Measurements from ENCODE around the gene DIP2A.

DIP2A gene

DNA sequence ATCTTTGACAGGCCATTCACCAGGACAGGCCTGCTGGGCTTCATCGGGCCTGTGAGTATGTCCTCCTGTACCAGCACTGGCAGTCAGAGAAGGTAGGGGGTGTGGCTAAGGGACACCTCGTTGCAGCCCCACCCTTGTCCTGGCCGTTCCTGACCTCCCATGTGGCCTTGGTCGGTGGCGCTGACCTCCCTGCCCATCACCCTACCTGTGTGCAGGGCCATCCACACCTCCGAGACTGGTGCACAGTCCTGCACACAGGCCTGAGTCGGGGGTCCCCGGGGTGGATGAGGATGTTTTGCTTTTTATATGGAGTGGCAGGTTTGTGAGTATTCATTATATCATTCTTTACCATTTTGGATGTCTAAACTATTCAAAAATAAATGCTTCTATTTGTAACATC is 87.2 kb downstream of the DIP2A start:
- Histone ChIP-seq H3K9ac (ENCODE audit: low read length) (no peak overlapping the region), H3K9me3 (ENCODE audit: control insufficient read depth, low read length) (no peaks in the 10 kb centered on the region), H3K36me3 (ENCODE audit: control insufficient read depth, insufficient read depth, low read length) (peaks cover 8% of the 10 kb centered on the region), H3K27me3 (ENCODE audit: control insufficient read depth, insufficient read depth, low read length) (no peaks in the 10 kb centered on the region), H3K4me3 (ENCODE audit: low read length) (no peak overlapping the region), H3K4me1 (ENCODE audit: control insufficient read depth, insufficient read depth, low read length) (no peaks in the 10 kb centered on the region)

DNA sequence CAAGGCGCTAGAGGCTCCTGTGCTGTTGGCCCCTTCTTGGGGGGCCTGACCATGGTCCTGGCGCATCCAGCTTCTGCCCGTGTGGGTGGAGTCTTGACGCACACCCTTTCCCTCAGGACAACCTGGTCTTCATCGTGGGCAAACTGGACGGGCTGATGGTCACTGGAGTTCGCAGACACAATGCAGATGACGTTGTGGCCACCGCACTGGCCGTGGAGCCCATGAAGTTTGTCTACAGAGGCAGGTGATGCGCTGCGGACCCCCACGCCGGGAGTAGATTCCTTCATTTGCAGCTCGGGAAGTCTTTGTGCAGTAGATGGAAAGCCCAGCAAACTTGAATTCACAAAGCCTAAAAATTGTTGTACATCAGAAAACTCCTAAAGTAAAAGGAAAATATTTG is 88.1 kb downstream of the DIP2A start:
- Histone ChIP-seq H3K4me3 (ENCODE audit: low read length) (no peak overlapping the region), H3K36me3 (ENCODE audit: control insufficient read depth, insufficient read depth, low read length) (peaks cover 6% of the 10 kb centered on the region), H3K9ac (ENCODE audit: low read length) (no peak overlapping the region)

DNA sequence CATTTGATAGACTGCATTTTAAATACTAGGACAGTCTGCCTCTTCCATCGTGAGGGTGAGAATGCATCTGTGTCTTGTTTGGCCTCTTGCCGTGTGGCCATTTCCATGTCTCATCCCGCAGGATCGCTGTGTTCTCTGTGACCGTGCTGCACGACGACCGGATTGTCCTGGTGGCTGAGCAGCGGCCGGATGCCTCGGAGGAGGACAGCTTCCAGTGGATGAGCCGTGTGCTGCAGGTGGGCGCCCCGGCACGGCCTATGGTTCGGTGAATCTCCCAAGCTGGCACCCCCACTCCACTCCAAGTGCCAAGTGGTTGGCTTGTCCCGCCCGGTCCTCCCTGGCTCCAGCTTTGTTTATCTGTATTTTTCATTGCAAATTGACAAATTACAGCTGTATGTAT is 91.0 kb downstream of the DIP2A start:
- no peaks in the 10 kb centered on the region for H3K27me3 ChIP-seq (ENCODE audit: control insufficient read depth, insufficient read depth, low read length)
- no peaks in the 10 kb centered on the region for H3K9me3 ChIP-seq (ENCODE audit: control insufficient read depth, low read length)
- no peak overlapping the region for H3K9ac ChIP-seq (ENCODE audit: low read length)
- H3K4me1 ChIP-seq (ENCODE audit: control insufficient read depth, insufficient read depth, low read length) = no peaks in the 10 kb centered on the region
- H3K4me3 ChIP-seq (ENCODE audit: low read length) = no peak overlapping the region
- H3K36me3 ChIP-seq (ENCODE audit: control insufficient read depth, insufficient read depth, low read length) = peaks cover 9% of the 10 kb centered on the region

More for the DNA sequence above, 88.1 kb downstream of the DIP2A start:
- Histone ChIP-seq H3K27me3 (ENCODE audit: control insufficient read depth, insufficient read depth, low read length) (no peaks in the 10 kb centered on the region), H3K4me1 (ENCODE audit: control insufficient read depth, insufficient read depth, low read length) (no peaks in the 10 kb centered on the region), H3K9me3 (ENCODE audit: control insufficient read depth, low read length) (no peaks in the 10 kb centered on the region)

DNA sequence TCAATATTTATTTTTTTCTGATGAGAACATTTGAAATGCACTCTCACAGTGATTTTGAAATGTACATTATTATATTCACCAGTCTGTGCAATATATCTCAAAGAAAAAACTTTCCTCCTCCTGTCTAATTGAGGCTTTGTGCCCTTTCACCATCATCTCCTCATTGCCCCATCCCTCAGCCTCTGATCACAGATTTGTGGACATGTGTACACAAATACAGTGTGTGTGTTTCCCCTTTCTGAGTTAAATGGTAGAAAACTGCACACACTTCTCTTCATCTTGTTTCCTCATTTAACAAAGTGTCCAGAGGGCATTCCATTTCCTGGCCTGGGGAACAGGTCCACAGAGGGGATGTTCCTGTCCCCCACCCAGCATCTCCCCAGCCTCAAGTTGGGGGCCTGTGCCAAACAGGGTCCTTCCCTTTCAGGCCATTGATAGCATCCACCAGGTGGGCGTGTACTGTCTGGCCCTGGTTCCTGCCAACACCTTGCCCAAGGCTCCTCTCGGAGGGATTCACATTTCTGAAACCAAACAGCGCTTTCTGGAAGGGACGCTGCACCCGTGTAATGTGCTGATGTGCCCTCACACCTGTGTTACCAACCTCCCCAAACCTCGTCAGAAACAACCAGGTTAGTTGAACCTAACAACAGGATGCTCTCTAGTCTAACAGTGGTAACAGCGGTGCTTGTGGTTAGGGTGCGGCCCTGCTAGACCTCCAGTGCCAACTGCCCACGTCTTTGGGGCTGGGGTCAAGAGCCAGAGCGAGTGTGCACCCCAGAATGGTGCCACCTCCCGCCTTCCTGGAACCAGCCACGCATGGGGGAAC is 91.6 kb downstream of the DIP2A start:
- Histone ChIP-seq H3K36me3 (ENCODE audit: control insufficient read depth, insufficient read depth, low read length) (peaks cover 9% of the 10 kb centered on the region), H3K4me1 (ENCODE audit: control insufficient read depth, insufficient read depth, low read length) (no peaks in the 10 kb centered on the region), H3K27me3 (ENCODE audit: control insufficient read depth, insufficient read depth, low read length) (no peaks in the 10 kb centered on the region), H3K9ac (ENCODE audit: low read length) (no peak overlapping the region), H3K9me3 (ENCODE audit: control insufficient read depth, low read length) (no peaks in the 10 kb centered on the region), H3K4me3 (ENCODE audit: low read length) (no peak overlapping the region)

DNA sequence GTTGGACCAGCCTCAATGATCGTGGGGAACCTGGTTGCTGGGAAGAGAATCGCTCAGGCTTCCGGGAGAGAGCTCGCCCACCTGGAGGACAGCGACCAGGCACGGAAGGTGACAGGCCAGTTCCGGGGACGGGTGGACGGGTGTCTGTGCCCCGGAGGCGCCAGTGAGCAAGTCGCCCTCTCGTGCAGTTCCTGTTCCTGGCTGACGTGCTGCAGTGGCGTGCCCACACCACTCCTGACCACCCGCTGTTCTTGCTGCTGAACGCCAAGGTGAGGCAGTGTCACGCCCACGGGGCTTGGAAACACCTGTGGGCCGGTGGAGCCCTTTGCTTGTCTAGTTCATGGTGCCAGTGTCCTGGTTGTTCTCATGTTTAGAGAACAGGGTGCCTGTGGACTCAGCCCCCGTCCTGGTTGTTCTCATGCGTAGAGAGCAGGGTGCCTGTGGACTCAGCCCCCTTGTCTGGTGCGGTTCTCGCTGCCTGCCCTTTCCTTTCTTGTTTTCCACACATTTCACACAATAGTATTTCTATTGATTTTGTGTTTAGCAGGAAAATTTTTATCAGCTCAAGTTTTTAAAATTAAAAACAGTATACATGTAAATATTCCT is 93.0 kb downstream of the DIP2A start:
- Histone ChIP-seq H3K4me1 (ENCODE audit: control insufficient read depth, insufficient read depth, low read length) (no peaks in the 10 kb centered on the region), H3K36me3 (ENCODE audit: control insufficient read depth, insufficient read depth, low read length) (peaks cover 12% of the 10 kb centered on the region), H3K9me3 (ENCODE audit: control insufficient read depth, low read length) (no peaks in the 10 kb centered on the region), H3K4me3 (ENCODE audit: low read length) (no peak overlapping the region), H3K9ac (ENCODE audit: low read length) (no peak overlapping the region), H3K27me3 (ENCODE audit: control insufficient read depth, insufficient read depth, low read length) (no peaks in the 10 kb centered on the region)

DNA sequence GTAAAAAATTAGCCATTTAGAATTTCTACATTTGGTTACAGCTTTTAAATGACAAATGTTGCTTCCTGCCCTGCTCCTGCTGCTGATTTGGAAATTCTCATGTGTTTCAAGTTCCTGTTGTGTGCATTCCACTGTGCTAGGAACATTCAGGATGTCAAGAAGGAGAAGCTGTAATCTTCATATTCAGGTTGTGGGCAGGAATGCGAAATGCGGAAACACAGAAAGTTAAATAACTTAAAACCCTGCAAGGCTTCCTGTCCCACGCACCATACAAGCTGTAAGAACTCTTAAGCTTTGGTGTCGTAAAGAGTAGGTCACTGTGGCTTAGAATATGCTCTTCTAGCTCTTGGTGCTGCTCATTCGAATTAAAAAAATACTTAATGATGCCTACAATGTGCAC is 93.6 kb downstream of the DIP2A start:
- H3K27me3 ChIP-seq (ENCODE audit: control insufficient read depth, insufficient read depth, low read length) = no peaks in the 10 kb centered on the region
- peaks cover 10% of the 10 kb centered on the region for H3K36me3 ChIP-seq (ENCODE audit: control insufficient read depth, insufficient read depth, low read length)
- H3K9ac ChIP-seq (ENCODE audit: low read length) = no peak overlapping the region
- H3K4me1 ChIP-seq (ENCODE audit: control insufficient read depth, insufficient read depth, low read length) = no peaks in the 10 kb centered on the region
- no peaks in the 10 kb centered on the region for H3K9me3 ChIP-seq (ENCODE audit: control insufficient read depth, low read length)
- no peak overlapping the region for H3K4me3 ChIP-seq (ENCODE audit: low read length)

DNA sequence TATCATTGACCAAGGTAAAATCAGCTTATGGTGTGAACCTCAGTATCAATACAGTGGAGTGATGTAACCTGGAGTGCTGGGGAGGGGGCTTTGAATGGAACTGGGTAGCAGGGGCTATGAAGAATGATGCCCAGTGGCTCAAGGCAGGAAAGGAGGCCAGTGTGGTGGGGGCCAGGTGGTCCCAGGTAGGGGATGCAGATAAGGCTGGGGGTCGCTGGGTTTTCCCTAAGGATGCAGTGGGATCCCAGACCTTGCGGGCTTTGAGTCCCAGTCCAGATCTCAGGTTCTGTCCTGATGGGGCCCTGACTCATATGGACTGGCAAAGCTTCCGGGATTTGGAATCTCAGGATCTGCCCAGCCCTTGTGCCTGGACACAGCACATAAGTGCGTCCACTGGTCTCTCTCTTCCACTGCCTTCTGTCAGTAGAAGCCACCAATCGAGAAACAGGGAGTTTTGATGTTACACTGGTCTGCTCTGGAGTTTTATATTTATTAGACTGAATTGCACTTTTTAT is 94.2 kb downstream of the DIP2A start:
- Histone ChIP-seq H3K9me3 (ENCODE audit: control insufficient read depth, low read length) (no peaks in the 10 kb centered on the region), H3K4me3 (ENCODE audit: low read length) (no peak overlapping the region), H3K36me3 (ENCODE audit: control insufficient read depth, insufficient read depth, low read length) (peaks cover 10% of the 10 kb centered on the region), H3K27me3 (ENCODE audit: control insufficient read depth, insufficient read depth, low read length) (no peaks in the 10 kb centered on the region), H3K9ac (ENCODE audit: low read length) (no peak overlapping the region), H3K4me1 (ENCODE audit: control insufficient read depth, insufficient read depth, low read length) (no peaks in the 10 kb centered on the region)

DNA sequence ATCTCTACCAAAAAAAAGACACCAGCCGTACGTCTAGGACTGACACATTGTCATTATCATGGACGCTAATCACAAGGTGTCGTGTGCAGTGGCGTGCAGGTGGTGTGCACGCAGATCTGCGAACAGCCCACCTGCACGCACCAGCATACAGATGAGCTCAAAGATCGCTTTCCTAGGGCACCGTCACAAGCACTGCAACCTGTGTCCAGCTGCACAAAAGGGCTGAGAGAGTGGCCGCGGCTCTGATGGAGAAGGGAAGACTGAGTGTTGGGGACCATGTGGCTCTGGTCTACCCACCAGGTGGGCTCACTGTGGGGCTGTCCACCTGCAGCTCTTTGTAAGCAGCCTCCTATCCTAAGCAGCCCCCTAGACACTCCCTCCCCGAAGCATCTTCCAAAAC is 95.3 kb downstream of the DIP2A start:
- Histone ChIP-seq H3K4me1 (ENCODE audit: control insufficient read depth, insufficient read depth, low read length) (no peaks in the 10 kb centered on the region), H3K9ac (ENCODE audit: low read length) (no peak overlapping the region), H3K4me3 (ENCODE audit: low read length) (no peak overlapping the region), H3K36me3 (ENCODE audit: control insufficient read depth, insufficient read depth, low read length) (peaks cover 10% of the 10 kb centered on the region), H3K27me3 (ENCODE audit: control insufficient read depth, insufficient read depth, low read length) (no peaks in the 10 kb centered on the region), H3K9me3 (ENCODE audit: control insufficient read depth, low read length) (no peaks in the 10 kb centered on the region)

DNA sequence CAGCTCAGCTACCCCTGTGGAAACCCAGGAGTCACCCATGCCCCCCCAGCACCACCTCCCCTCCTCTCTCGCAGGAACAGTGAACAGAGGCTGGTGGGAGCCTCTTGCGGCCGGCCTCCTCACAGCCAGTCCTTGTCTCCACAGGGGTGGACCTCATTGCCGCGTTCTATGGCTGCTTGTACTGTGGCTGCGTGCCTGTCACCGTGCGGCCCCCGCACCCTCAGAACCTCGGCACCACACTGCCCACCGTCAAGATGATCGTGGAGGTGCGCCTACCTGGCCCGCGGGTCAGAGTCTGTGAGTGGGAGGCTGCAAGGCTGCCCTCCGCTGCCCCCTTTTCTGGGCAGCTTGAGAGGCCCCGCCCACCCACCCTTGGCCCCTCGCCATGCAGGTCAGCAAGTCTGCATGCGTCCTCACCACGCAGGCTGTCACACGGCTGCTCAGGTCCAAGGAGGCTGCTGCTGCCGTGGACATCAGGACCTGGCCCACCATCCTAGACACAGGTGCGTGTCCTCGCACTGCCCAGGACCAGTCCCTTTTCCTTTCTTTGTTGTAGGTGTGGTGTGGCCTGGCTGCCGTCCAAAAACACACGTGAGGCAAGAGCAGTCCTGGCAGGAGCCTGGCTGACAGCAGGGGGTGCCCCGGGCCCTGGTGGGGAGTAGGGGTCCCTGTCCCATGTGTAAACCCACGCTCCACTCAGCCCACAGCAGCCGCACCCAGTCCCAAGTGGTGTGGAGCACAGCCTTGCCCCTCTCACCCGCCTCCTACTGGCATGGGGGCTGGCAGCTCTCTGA is 95.9 kb downstream of the DIP2A start:
- H3K9me3 ChIP-seq (ENCODE audit: control insufficient read depth, low read length) = no peaks in the 10 kb centered on the region
- H3K36me3 ChIP-seq (ENCODE audit: control insufficient read depth, insufficient read depth, low read length) = peaks cover 10% of the 10 kb centered on the region
- no peak overlapping the region for H3K4me3 ChIP-seq (ENCODE audit: low read length)
- H3K27me3 ChIP-seq (ENCODE audit: control insufficient read depth, insufficient read depth, low read length) = no peaks in the 10 kb centered on the region
- H3K9ac ChIP-seq (ENCODE audit: low read length) = no peak overlapping the region
- H3K4me1 ChIP-seq (ENCODE audit: control insufficient read depth, insufficient read depth, low read length) = no peaks in the 10 kb centered on the region

DNA sequence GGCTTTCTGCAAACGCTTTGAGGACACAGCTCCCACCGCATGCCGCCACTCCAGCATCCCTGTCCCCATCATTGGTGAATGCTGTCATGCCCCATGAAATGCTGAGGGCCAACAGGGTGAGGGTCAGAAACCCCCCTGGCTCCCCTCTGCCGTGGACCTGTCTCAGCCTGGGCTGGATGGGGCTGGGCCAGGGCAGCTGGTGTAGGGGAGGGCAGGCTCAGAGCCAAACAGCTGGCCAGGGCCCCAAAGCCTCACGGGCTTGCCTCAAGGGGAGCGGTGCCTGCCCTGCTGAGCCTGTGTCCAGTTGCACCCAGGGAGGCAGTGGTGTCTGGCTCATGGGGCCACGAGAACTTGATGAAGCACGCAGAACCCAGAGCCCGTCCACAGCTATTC is 96.5 kb downstream of the DIP2A start:
- Histone ChIP-seq H3K36me3 (ENCODE audit: control insufficient read depth, insufficient read depth, low read length) (peaks cover 10% of the 10 kb centered on the region), H3K4me3 (ENCODE audit: low read length) (no peak overlapping the region), H3K4me1 (ENCODE audit: control insufficient read depth, insufficient read depth, low read length) (no peaks in the 10 kb centered on the region), H3K9me3 (ENCODE audit: control insufficient read depth, low read length) (no peaks in the 10 kb centered on the region), H3K9ac (ENCODE audit: low read length) (no peak overlapping the region), H3K27me3 (ENCODE audit: control insufficient read depth, insufficient read depth, low read length) (no peaks in the 10 kb centered on the region)

DNA sequence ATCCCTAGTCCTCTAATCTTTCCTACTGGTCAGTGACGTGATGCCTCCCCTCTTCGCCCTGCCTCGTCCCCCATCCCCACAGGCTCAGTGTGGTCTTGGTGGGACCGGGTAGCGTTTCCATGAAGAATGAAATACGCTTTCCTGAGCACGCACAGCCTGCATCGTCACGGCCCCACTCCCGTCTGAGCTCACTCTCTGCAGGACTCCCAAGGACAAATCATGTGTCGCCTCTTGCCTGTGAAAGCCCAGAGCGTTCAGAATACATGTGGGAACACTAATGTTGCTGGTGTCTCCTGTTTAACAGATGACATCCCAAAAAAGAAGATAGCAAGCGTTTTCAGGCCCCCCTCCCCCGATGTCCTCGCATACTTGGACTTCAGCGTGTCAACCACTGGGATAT is 97.0 kb downstream of the DIP2A start:
- Histone ChIP-seq H3K4me3 (ENCODE audit: low read length) (no peak overlapping the region), H3K9me3 (ENCODE audit: control insufficient read depth, low read length) (no peaks in the 10 kb centered on the region), H3K36me3 (ENCODE audit: control insufficient read depth, insufficient read depth, low read length) (peaks cover 10% of the 10 kb centered on the region), H3K27me3 (ENCODE audit: control insufficient read depth, insufficient read depth, low read length) (no peaks in the 10 kb centered on the region), H3K4me1 (ENCODE audit: control insufficient read depth, insufficient read depth, low read length) (no peaks in the 10 kb centered on the region), H3K9ac (ENCODE audit: low read length) (no peak overlapping the region)

DNA sequence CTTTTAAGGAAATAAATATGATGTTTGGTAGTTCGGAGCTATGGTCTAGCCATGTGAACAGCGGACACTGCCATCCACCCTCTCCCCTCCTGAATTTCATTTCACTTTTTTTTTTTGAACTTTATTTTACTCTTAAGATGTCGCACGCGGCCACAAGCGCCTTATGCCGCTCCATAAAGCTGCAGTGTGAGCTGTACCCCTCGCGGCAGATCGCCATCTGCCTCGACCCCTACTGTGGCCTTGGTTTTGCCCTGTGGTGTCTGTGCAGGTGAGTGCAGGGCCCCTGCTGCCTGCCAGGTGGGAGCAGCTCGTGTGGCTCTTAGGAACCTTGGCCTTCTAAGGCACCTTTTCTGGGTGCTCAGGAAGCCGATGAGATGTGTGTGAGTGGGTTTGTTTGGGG is 98.1 kb downstream of the DIP2A start:
- Histone ChIP-seq H3K4me3 (ENCODE audit: low read length) (no peak overlapping the region), H3K27me3 (ENCODE audit: control insufficient read depth, insufficient read depth, low read length) (no peaks in the 10 kb centered on the region), H3K9me3 (ENCODE audit: control insufficient read depth, low read length) (no peaks in the 10 kb centered on the region), H3K4me1 (ENCODE audit: control insufficient read depth, insufficient read depth, low read length) (no peaks in the 10 kb centered on the region), H3K9ac (ENCODE audit: low read length) (no peak overlapping the region), H3K36me3 (ENCODE audit: control insufficient read depth, insufficient read depth, low read length) (peaks cover 10% of the 10 kb centered on the region)

All from mucosa of stomach (tissue), 1 donor.